ENCODE data around the gene SUPT3H. TPM values are rescaled to one million over a fixed set of nuclear protein-coding genes. Genes with fewer than 3 reads are reported as not detected.
A peak's percentile ranks its signal among the peaks of the same experiment; 100 is the strongest.

Gene SUPT3H
- total RNA-seq, 1 experiment from 2014 or later: 7.5 TPM

GRCh38 chr6:44956396-44956795 lies 421.3 kb downstream of the SUPT3H start:
- no peak for DNase-seq (ENCODE audit: low spot score)

- DNase-seq (ENCODE audit: low spot score): no peak
Observed at GRCh38 chr6:44955145-44955544, 422.6 kb downstream of the SUPT3H start.

GRCh38 chr6:44954281-44954680 lies 423.5 kb downstream of the SUPT3H start:
- no peak for DNase-seq (ENCODE audit: low spot score)

GRCh38 chr6:44951253-44951747 lies 426.4 kb downstream of the SUPT3H start:
- no peak for DNase-seq (ENCODE audit: low spot score)

GRCh38 chr6:44949596-44950201 lies 428.0 kb downstream of the SUPT3H start:
- no peak for DNase-seq (ENCODE audit: low spot score)

DNA sequence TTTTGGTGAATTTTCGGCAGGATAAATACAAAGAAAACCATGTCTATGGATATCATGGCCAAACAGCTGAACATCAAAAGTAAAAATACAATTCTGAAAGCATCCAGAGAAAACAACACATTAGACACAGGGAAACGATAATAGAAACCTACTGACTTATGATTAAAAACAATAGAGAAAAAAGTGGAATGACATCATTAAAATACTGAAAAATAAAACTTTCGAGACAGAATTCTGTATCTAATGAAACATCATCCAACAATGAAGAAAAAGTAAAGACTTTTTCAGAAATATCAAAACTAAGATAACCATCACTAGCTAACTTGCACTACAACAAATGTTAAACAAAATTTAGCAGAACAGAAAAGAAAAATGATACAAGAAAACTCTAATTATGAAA lies 434.2 kb downstream of the SUPT3H start:
- DNase-seq (ENCODE audit: low spot score): no peak

- DNase-seq (ENCODE audit: low spot score): no peak
Observed at GRCh38 chr6:44942798-44943197, 434.9 kb downstream of the SUPT3H start.

GRCh38 chr6:44942201-44942600 lies 435.5 kb downstream of the SUPT3H start:
- peak; percentile 17 for DNase-seq (ENCODE audit: low spot score)

GRCh38 chr6:44940367-44940766 lies 437.4 kb downstream of the SUPT3H start:
- no peak for DNase-seq (ENCODE audit: low spot score)

- DNase-seq (ENCODE audit: low spot score): no peak
Observed at GRCh38 chr6:44935693-44936300, 441.9 kb downstream of the SUPT3H start.

DNA sequence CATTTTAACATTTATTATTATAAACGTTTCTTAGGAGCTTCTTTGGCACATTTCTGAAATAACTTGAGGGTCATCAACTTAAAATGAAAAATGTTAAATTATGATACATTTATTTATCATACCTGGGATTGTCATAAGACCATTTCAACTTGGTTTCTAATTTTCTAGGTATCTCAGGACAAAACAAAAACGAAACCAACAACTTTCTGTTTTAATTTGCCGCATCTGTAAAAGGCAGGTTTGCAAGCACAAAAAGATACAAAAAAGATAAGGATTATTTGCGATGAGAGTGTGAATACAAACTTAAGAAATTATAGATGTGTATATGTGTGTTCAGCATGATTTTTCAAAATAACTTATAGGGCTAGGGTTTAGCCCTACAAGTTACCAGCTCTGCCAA lies 444.6 kb downstream of the SUPT3H start:
- no peak for DNase-seq (ENCODE audit: low spot score)

GRCh38 chr6:44932651-44933091 lies 445.1 kb downstream of the SUPT3H start:
- no peak for DNase-seq (ENCODE audit: low spot score)

GRCh38 chr6:44931385-44931784 lies 446.3 kb downstream of the SUPT3H start:
- DNase-seq (ENCODE audit: low spot score): no peak

GRCh38 chr6:44926556-44926955 lies 451.2 kb downstream of the SUPT3H start:
- DNase-seq (ENCODE audit: low spot score): no peak

- DNase-seq (ENCODE audit: low spot score): peak; percentile 48
Observed at GRCh38 chr6:44925100-44925739, 452.5 kb downstream of the SUPT3H start.

DNA sequence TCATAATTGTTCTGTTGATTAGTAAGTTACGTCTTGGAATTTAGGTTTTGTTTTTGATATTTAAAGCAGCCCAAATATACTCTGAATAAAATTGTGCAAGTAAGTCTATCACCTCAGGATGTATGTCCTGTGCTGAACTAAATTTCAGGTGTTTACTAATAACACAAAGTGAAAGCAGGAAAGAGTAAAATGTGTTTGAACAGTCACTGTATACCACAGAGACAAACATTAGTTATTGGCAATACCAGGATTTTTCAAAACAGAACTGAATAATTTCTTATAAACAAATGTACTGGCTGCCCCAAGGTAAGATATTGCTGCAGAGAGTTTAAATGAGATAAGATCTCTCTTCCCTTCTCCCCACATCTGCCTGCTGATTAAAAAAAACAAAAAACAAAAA lies 454.3 kb downstream of the SUPT3H start:
- no peak for DNase-seq (ENCODE audit: low spot score)

- no peak for DNase-seq (ENCODE audit: low spot score)
Observed at GRCh38 chr6:44921798-44922197, 455.9 kb downstream of the SUPT3H start.

DNA sequence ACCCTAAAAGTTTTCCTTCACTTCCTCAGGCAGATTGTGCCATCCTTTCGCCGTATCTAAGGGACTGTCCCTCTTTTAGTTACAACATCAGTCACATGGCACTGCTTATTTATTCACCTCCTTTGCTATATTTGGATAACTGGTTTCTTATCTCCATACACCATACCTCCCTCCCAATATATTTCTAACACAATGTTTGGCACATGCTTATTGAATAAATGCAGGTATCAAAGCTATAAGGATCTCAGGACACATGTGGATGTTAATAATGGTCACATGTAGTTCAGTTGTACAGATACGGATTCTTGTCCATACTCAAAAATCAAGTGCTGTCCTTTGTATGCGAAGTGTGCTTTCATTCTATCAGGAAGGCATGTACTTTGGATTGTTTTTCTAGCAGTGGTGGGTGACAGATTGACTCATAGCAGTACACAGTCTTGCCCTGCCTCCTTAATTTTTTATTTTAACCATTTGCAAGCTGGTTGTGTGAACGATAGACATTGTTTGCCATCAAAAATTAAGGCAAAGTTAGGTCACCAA lies 456.7 kb downstream of the SUPT3H start:
- DNase-seq (ENCODE audit: low spot score): no peak

DNA sequence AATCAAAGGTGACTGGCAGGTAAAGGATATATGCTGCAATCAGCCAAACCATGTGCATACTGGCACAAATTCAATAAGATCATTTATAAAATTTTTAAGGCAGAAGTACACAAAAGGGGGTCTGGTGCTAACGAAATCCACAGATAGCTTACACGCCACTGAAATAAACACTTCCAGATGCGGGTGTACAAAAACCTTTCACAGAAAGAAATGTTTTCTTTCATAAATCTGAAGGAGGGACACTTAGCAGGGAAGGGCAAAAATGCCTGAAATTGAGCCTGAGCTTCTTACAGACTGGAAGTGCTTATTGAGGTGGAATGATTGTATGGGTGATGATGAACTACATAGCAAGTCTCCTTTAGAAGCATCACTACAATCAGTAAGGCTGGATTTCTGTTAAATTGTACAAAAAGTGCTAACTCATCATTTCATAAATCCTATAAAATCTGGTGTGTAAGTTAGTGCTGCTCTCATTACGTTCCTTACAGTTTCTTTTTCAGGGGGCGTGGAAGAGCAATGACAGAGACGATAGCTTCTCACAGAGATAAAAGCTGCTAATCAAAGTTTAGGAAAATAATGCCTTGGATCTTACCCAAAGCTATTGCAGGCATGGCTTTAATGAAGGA lies 458.9 kb downstream of the SUPT3H start:
- DNase-seq (ENCODE audit: low spot score): no peak

- DNase-seq (ENCODE audit: low spot score): no peak
Observed at GRCh38 chr6:44917430-44917829, 460.3 kb downstream of the SUPT3H start.

GRCh38 chr6:44915111-44915510 lies 462.6 kb downstream of the SUPT3H start:
- DNase-seq (ENCODE audit: low spot score): no peak

GRCh38 chr6:44914141-44914540 lies 463.6 kb downstream of the SUPT3H start:
- no peak for DNase-seq (ENCODE audit: low spot score)
